Esophagus squamous epithelium (tissue), 5 donors: ENCODE measurements around the gene FAM163A. TPM values are rescaled to one million over a fixed set of nuclear protein-coding genes. Genes with fewer than 3 reads are reported as not detected.

Experiments
- DNase-seq: peaks from one replicate; lab custom pipeline; 2025; lab: John Stamatoyannopoulos, UW
- H3K27ac ChIP-seq, 4 donors: fragments of 200-600 bp; sonication (generic); one replicate each; pipeline ENCODE4 v1.5.1; 2016 to 2019; ENCODE audit warnings: mild to moderate bottlenecking in 1 of 4
- H3K27me3 ChIP-seq, 4 donors: fragments of 200-600 bp; sonication (generic); 1 replicate in 3 of 4; 2 replicates in 1 of 4; pipeline versions ENCODE4 v1.5.1 to v1.6.0; 2017 to 2021; ENCODE audit warnings: antibody characterized with exemption in 1 of 4
- H3K36me3 ChIP-seq, 3 donors: fragments of 200-600 bp; sonication (generic); one replicate each; pipeline ENCODE4 v1.5.1; 2016 to 2019
- H3K4me1 ChIP-seq, 3 donors: fragments of 200-600 bp; sonication (generic); one replicate each; pipeline ENCODE4 v1.5.1; 2017 to 2019
- H3K4me3 ChIP-seq, 4 donors: fragments of 200-600 bp; sonication (generic); 1 replicate in 3 of 4; 2 replicates in 1 of 4; pipeline ENCODE4 v1.5.1; 2016 to 2019; ENCODE audit warnings: mild to moderate bottlenecking in 2 of 4, moderate library complexity in 1 of 4
- H3K9me3 ChIP-seq, 3 donors: fragments of 200-600 bp; sonication (generic); one replicate each; pipeline ENCODE4 v1.5.1; 2016 to 2019
- CTCF ChIP-seq, 6 experiments: fragments of 450-650 bp in 4 of 6; fragments of 200-600 bp in 2 of 6; sonication (generic) in 2 of 6; IDR thresholded peaks; one replicate each; pipeline ENCODE4 v1.5.1; 2016 to 2019; ENCODE audit warnings: antibody characterized with exemption in 6 of 6, mild to moderate bottlenecking in 4 of 6, moderate library complexity in 4 of 6
- POLR2A ChIP-seq, 4 donors: fragments of 450-650 bp; IDR thresholded peaks; one replicate each; pipeline ENCODE4 v1.6.1; 2017; ENCODE audit warnings: antibody characterized with exemption in 4 of 4, mild to moderate bottlenecking in 4 of 4, moderate library complexity in 3 of 4
- WGBS, 2 donors: methylation state at CpG; one replicate each; pipeline ENCODE4 v1.1.5; 2018; 5-methylcytosine and 5-hydroxymethylcytosine counted together
- intact Hi-C: fragments of 100-400 bp; cut with DNase I; formaldehyde crosslinking; loops from one replicate; pipeline ENCODE4 v1.15.0; 2022
- total RNA-seq, 4 donors: library from RNA; depleted of rRNA; stranded (reverse); fragments of >200 nt; gene quantifications; one replicate each; pipeline ENCODE4 v1.1.0, GENCODE V29; 2016
- donor health status: DM: yes; HTN: yes; CAD: no.

The FAM163A gene
- total RNA-seq, 4 donors from 2014 or later: not detected

GRCh38 chr1:179750630-179751029, 7.5 kb downstream of the FAM163A start:
- no peaks in the 10 kb centered on the region for H3K36me3 ChIP-seq
- H3K9me3 ChIP-seq: peaks cover 0 to 4% (median 4%) of the 10 kb centered on the region in 3 donors
- H3K4me3 ChIP-seq: no peak overlapping the region
- intact Hi-C loops: no loop called here
- peaks cover 0 to 35% (median 0%) of the 10 kb centered on the region in 4 donors for H3K27me3 ChIP-seq
- TF ChIP-seq CTCF (IDR thresholded peaks at IDR 0.05): no peak
- TF ChIP-seq POLR2A (IDR thresholded peaks at IDR 0.05): no peak
- peaks cover 0 to 9% (median 0%) of the 10 kb centered on the region in 3 donors for H3K4me1 ChIP-seq
- DNase-seq: no peak
- no peak overlapping the region for H3K27ac ChIP-seq
- WGBS, 2 donors: 42 to 48% methylated on average over 1 of the region's 1 CpG

DNA sequence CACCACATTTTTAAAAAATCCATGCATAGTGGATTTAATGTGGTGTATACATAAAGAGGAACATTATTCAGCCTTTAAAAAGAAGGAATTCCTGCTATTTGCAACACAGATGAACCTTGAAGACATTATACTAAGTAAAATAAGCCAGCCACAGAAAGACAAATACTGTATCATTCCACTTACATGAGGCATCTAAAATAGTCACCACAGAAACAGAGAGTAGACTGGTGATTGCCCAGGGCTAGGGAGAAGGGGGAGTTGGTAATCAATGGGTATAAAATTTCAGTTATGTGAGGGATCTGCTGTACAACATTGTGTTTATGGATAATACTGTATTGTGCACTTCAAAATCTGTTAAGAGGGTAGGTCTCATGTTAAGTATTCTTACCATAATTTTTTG, 10.0 kb downstream of the FAM163A start:
- H3K27me3 ChIP-seq: peaks cover 0 to 10% (median 0%) of the 10 kb centered on the region in 4 donors
- H3K27ac ChIP-seq: no peak overlapping the region
- DNase-seq: no peak
- no peaks in the 10 kb centered on the region for H3K36me3 ChIP-seq
- H3K4me1 ChIP-seq: peaks cover 0 to 9% (median 0%) of the 10 kb centered on the region in 3 donors
- peaks cover 0 to 4% (median 4%) of the 10 kb centered on the region in 3 donors for H3K9me3 ChIP-seq
- intact Hi-C loops: no loop called here
- TF ChIP-seq POLR2A (IDR thresholded peaks at IDR 0.05) (no peak), CTCF (IDR thresholded peaks at IDR 0.05) (no peak)
- no peak overlapping the region for H3K4me3 ChIP-seq

- H3K4me1 ChIP-seq: peaks cover 0 to 9% (median 0%) of the 10 kb centered on the region in 3 donors
- H3K4me3 ChIP-seq: no peak overlapping the region
- WGBS, 2 donors: 51 to 61% methylated on average over 4 of the region's 4 CpGs
- no peaks in the 10 kb centered on the region for H3K36me3 ChIP-seq
- intact Hi-C loops: no loop called here
- peaks cover 0 to 4% (median 4%) of the 10 kb centered on the region in 3 donors for H3K9me3 ChIP-seq
- TF ChIP-seq CTCF (IDR thresholded peaks at IDR 0.05) (no peak), POLR2A (IDR thresholded peaks at IDR 0.05) (no peak)
- no peak for DNase-seq
- no peak overlapping the region for H3K27ac ChIP-seq
- peaks cover 0 to 3% (median 0%) of the 10 kb centered on the region in 4 donors for H3K27me3 ChIP-seq
These were observed 11.0 kb downstream of the FAM163A start for GRCh38 chr1:179754041-179754624.

DNA sequence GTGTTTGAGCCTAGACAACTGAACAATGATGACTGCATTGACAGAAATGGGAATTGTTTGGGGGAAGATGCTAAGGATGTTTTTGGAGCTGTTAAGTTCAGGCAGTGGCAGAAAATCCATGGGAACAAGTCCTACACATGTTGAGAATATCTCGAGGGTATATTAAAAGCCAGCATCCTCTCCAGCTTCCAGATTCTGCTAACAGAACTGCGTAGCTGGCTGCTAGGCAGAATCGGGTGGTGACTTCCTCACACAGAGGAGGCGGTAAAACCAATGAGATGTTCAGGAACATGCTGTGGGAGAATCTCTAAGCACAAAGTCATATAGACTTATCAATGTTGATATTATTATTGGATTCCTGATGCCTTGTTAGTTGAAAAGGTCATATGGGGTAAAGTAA, 14.8 kb downstream of the FAM163A start:
- H3K4me1 ChIP-seq: peaks cover 0 to 9% (median 0%) of the 10 kb centered on the region in 3 donors
- H3K9me3 ChIP-seq: no peaks in the 10 kb centered on the region
- TF ChIP-seq POLR2A (IDR thresholded peaks at IDR 0.05): no peak
- no peak for TF ChIP-seq CTCF (IDR thresholded peaks at IDR 0.05)
- WGBS, 2 donors: 68 to 79% methylated on average over 4 of the region's 4 CpGs
- no peak overlapping the region for H3K27ac ChIP-seq
- peaks cover 0 to 3% (median 0%) of the 10 kb centered on the region in 4 donors for H3K27me3 ChIP-seq
- DNase-seq: no peak
- H3K36me3 ChIP-seq: no peaks in the 10 kb centered on the region
- intact Hi-C loops: no loop called here
- H3K4me3 ChIP-seq: no peak overlapping the region

GRCh38 chr1:179760521-179760920, 17.4 kb downstream of the FAM163A start:
- Histone ChIP-seq H3K9me3 (no peaks in the 10 kb centered on the region), H3K36me3 (no peaks in the 10 kb centered on the region), H3K4me1 (no peaks in the 10 kb centered on the region), H3K27me3 (peaks cover 0 to 3% (median 0%) of the 10 kb centered on the region in 4 donors), H3K4me3 (no peak overlapping the region), H3K27ac (no peak overlapping the region)
- intact Hi-C loops: no loop called here
- TF ChIP-seq CTCF (IDR thresholded peaks at IDR 0.05) (no peak), POLR2A (IDR thresholded peaks at IDR 0.05) (no peak)
- no peak for DNase-seq
- 51 to 79% methylated on average over 2 of the region's 2 CpGs for WGBS, 2 donors
